Thyroid gland (tissue), 4 donors: Measurements from ENCODE around the gene MTIF2. TPM values are rescaled to one million over a fixed set of nuclear protein-coding genes. Genes with fewer than 3 reads are reported as not detected.
"Not testable (repeated sequence)": the region's sequence is repeated elsewhere in the genome, so short reads cannot be mapped to it uniquely, and the experiment has no call there.

Source experiments
- DNase-seq, 2 donors: peaks; one replicate each; pipeline ENCODE4 v3.0.0-alpha.2; 2019
- H3K27ac ChIP-seq, 3 donors: fragments of 200-600 bp; sonication (generic); 1 replicate in 2 of 3; 2 replicates in 1 of 3; pipeline ENCODE4 v1.5.1; 2016 to 2019; ENCODE audit warnings: mild to moderate bottlenecking in 1 of 3, moderate library complexity in 1 of 3
- H3K27me3 ChIP-seq: fragments of 200-600 bp; sonication (generic); one replicate; pipeline ENCODE4 v1.5.1; 2019
- H3K36me3 ChIP-seq, 2 donors: fragments of 200-600 bp; sonication (generic); one replicate each; pipeline ENCODE4 v1.5.1; 2016 to 2019
- H3K4me1 ChIP-seq, 2 donors: fragments of 200-600 bp; sonication (generic); one replicate each; pipeline ENCODE4 v1.5.1; 2017 to 2019
- H3K4me3 ChIP-seq, 3 donors: fragments of 200-600 bp; sonication (generic); replicated peaks in 1 of 3; 1 replicate in 2 of 3; 2 replicates in 1 of 3; pipeline ENCODE4 v1.5.1; 2016; ENCODE audit warnings: mild to moderate bottlenecking in 1 of 3
- H3K9me3 ChIP-seq: fragments of 200-600 bp; sonication (generic); one replicate; pipeline ENCODE4 v1.5.1; 2017
- POLR2A ChIP-seq, 2 donors: fragments of 450-650 bp; IDR thresholded peaks; one replicate each; pipeline ENCODE4 v1.6.1; 2017; ENCODE audit warnings: antibody characterized with exemption in 2 of 2, mild to moderate bottlenecking in 2 of 2, moderate library complexity in 1 of 2
- WGBS, 2 donors: methylation state at CpG; one replicate each; pipeline ENCODE4 v1.1.5; 2017; 5-methylcytosine and 5-hydroxymethylcytosine counted together
- intact Hi-C: fragments of 100-400 bp; cut with DNase I; formaldehyde crosslinking; loops from one replicate; pipeline ENCODE4 v1.15.1; 2023
- total RNA-seq, 4 donors: library from RNA; depleted of rRNA; stranded (reverse); fragments of >200 nt; gene quantifications; one replicate each; pipeline ENCODE4 v1.2.3, GENCODE V29; 2016
- TF ChIP-seq, protein P1 (sequence below), 6 experiments: fragments of 200-600 bp in 3 of 6; fragments of 450-650 bp in 3 of 6; sonication (generic) in 3 of 6; IDR thresholded peaks; one replicate each; pipeline ENCODE4 v1.5.1; 2016 to 2019; ENCODE audit warnings: antibody characterized with exemption in 6 of 6, mild to moderate bottlenecking in 2 of 6, inconsistent platforms in 1 of 6, moderate library complexity in 1 of 6

MTIF2 gene
- total RNA-seq, 4 donors from 2014 or later, result 19.6 to 33.5 (median 27.8) TPM

DNA sequence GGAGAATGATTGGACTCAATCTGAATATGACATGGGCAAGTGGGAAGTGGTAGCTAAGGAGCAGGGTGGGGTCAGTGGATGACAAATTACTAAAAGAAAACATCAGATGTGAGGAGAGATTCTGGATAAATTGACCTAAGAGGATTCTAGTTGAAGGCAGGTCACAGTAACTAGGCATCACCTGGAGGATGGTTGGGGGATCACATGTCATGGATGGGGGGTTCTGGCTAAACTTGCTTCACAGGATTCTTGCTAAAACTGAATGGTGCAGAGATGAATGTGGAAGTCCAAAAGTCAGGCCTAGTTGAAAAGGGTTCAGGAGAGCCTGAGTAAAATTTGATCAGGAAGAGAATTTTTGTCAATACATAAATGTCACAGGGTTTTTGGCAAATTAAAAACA lies 55.2 kb downstream of the MTIF2 start:
- Histone ChIP-seq H3K4me1 (peaks cover 0 to 2% of the 10 kb centered on the region in 2 donors), H3K27ac (no peak overlapping the region), H3K36me3 (no peaks in the 10 kb centered on the region), H3K27me3 (no peaks in the 10 kb centered on the region), H3K4me3 (no peak overlapping the region), H3K9me3 (no peaks in the 10 kb centered on the region)
- intact Hi-C loops, result no loop called here
- DNase-seq, result no peak
- TF ChIP-seq POLR2A (IDR thresholded peaks at IDR 0.05), result no peak
- TF ChIP-seq, protein P1, sequence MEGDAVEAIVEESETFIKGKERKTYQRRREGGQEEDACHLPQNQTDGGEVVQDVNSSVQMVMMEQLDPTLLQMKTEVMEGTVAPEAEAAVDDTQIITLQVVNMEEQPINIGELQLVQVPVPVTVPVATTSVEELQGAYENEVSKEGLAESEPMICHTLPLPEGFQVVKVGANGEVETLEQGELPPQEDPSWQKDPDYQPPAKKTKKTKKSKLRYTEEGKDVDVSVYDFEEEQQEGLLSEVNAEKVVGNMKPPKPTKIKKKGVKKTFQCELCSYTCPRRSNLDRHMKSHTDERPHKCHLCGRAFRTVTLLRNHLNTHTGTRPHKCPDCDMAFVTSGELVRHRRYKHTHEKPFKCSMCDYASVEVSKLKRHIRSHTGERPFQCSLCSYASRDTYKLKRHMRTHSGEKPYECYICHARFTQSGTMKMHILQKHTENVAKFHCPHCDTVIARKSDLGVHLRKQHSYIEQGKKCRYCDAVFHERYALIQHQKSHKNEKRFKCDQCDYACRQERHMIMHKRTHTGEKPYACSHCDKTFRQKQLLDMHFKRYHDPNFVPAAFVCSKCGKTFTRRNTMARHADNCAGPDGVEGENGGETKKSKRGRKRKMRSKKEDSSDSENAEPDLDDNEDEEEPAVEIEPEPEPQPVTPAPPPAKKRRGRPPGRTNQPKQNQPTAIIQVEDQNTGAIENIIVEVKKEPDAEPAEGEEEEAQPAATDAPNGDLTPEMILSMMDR (IDR thresholded peaks at IDR 0.05), result no peak

DNA sequence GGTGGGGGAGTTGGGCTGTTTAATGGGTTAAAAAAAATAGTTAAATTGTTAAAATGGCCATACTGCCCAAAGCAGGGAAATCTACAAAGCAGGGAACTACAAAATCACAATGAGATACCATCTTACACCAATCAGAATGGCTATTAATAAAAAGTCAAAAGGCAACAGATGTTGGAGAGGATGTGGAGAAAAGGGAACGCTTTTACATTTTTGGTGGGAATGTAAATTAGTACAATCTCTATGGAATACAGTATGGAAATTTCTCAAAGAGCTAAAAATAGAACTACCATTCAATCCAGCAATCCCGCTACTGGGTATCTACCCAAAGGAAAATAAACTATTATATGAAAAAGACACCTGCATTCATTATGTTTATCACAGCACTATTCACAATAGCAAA lies 64.1 kb downstream of the MTIF2 start:
- no peak for DNase-seq
- Histone ChIP-seq H3K9me3 (no peaks in the 10 kb centered on the region), H3K27me3 (no peaks in the 10 kb centered on the region), H3K4me1 (no peaks in the 10 kb centered on the region), H3K36me3 (no peaks in the 10 kb centered on the region), H3K27ac (no peak overlapping the region), H3K4me3 (no peak overlapping the region)
- TF ChIP-seq POLR2A (IDR thresholded peaks at IDR 0.05), result no peak
- TF ChIP-seq, protein P1 (IDR thresholded peaks at IDR 0.05), result no peak
- 90 to 97% methylated on average over 2 of the region's 2 CpGs for WGBS, 2 donors
- intact Hi-C loops, result no loop called here

DNA sequence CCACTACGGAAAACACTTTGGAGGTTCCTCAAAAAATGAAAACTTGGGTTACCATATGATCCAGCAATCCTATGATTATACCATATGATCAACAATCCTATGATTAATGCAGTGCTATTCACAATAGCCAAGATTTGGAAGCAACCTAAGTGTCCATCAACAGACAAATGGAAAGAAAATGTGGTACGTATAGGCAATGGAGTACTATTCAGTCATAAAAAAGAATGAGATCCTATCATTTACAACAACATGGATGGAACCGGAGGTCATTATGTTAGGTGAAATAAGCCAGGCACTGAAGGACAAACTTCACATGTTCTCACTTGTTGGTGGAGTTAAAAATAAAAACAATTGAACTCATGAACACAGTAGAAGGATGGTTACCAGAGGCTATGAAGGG lies 64.5 kb downstream of the MTIF2 start:
- DNase-seq, result no peak
- Histone ChIP-seq H3K9me3 (no peaks in the 10 kb centered on the region), H3K27me3 (no peaks in the 10 kb centered on the region), H3K4me3 (no peak overlapping the region), H3K27ac (no peak overlapping the region), H3K4me1 (no peaks in the 10 kb centered on the region), H3K36me3 (no peaks in the 10 kb centered on the region)
- TF ChIP-seq POLR2A (IDR thresholded peaks at IDR 0.05), result no peak
- TF ChIP-seq, protein P1 (IDR thresholded peaks at IDR 0.05), result no peak
- intact Hi-C loops, result no loop called here
- 99% methylated on average over 3 of the region's 3 CpGs for WGBS, 2 donors

DNA sequence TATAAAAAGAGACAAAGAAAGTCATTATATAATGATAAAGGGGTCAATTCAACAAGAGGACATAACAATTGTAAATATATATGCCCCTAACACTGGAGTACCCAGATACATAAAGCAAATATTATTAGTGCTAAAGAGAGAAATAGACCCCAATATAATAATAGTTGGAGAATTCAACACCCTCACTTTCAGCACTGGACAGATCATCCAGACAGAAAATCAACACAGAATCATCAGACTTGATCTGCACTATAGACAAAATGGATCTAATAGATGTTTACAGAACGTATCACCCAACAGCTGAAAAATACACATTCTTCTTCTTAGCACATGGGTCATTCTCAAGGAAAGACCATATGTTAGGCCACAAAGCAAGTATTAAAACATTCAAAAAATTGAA lies 68.6 kb downstream of the MTIF2 start:
- Histone ChIP-seq H3K4me1 (no peaks in the 10 kb centered on the region), H3K9me3 (no peaks in the 10 kb centered on the region), H3K27ac (no peak overlapping the region), H3K36me3 (no peaks in the 10 kb centered on the region), H3K27me3 (no peaks in the 10 kb centered on the region), H3K4me3 (no peak overlapping the region)
- no peak for DNase-seq
- intact Hi-C loops, result no loop called here
- WGBS, 2 donors, result 93 to 94% methylated on average over 1 of the region's 1 CpG
- TF ChIP-seq POLR2A (IDR thresholded peaks at IDR 0.05), result no peak
- TF ChIP-seq, protein P1 (IDR thresholded peaks at IDR 0.05), result no peak

DNA sequence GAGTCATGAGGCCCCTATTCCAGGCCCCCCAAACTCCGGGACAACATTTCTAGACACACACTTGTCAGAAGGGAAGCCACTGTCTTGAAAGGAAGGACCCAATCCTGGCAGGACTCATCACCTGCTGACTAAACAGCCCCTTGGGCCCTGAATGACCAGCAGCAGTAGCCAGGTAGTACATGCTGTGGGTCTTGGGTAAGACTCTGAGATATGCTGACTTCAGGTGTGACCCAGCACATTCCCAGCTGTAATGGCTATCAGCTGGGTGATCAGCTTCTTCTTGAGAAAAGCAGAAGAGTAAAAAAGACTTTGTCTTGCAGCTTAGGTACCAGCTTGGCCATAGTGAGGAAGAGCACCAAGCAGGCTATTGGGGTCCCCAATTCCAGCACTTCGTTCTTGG lies 72.5 kb downstream of the MTIF2 start:
- intact Hi-C loops, result no loop called here

DNA sequence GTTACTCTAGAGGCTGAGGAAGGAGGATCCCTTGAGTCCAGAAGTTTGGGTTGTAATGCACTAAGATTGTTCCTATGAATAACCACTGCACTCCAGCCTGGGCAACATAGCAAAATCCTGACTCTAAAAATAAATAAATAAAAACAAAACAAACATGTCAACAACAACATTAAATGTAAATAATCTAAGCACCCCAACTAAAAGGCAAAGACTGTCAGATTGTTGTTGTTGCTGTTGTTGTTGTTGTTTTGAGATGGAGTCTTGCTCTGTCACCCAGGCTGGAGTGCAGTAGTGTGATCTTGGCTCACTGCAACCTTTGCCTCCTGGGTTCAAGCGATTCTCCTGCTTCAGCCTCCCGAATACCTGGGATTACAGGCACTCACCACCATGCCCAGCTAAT lies 77.1 kb downstream of the MTIF2 start:
- intact Hi-C loops, H3K27me3 ChIP-seq, H3K27ac ChIP-seq, H3K4me3 ChIP-seq, DNase-seq, H3K36me3 ChIP-seq, H3K9me3 ChIP-seq, H3K4me1 ChIP-seq: not testable (repeated sequence)
- WGBS, 2 donors, result 96% methylated on average over 2 of the region's 2 CpGs

More for the DNA sequence above, 72.5 kb downstream of the MTIF2 start:
- no peak for DNase-seq
- WGBS, 2 donors, result 100% methylated on average over 2 of the region's 2 CpGs
- no peaks in the 10 kb centered on the region for H3K27me3 ChIP-seq
- H3K36me3 ChIP-seq, result no peaks in the 10 kb centered on the region
- no peaks in the 10 kb centered on the region for H3K4me1 ChIP-seq
- H3K4me3 ChIP-seq, result no peak overlapping the region
- TF ChIP-seq POLR2A (IDR thresholded peaks at IDR 0.05), result no peak
- TF ChIP-seq, protein P1 (IDR thresholded peaks at IDR 0.05), result no peak
- H3K27ac ChIP-seq, result no peak overlapping the region
- H3K9me3 ChIP-seq, result no peaks in the 10 kb centered on the region

DNA sequence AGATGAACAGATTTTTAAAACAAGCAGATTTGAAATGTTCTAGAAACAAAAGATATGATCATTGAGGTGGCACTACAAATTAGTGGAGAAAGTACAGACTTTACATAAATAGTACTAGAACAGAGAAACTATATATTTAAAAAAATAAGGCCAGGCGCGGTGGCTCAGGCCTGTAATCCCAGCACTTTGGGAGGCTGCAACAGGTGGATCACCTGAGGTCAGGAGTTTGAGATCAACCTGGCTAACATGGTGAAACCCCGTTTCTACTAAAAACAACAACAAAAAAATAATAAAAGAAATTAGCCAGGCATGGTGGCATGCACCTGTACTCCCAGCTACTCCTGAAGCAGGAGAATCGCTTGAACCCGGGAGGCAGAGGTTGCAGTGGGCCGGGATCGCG lies 82.2 kb downstream of the MTIF2 start:
- intact Hi-C loops, H3K4me3 ChIP-seq, H3K36me3 ChIP-seq, H3K4me1 ChIP-seq, DNase-seq, H3K9me3 ChIP-seq, H3K27ac ChIP-seq, H3K27me3 ChIP-seq: not testable (repeated sequence)
- WGBS, 2 donors, result 89 to 96% methylated on average over 8 of the region's 8 CpGs
